Prostate gland (tissue), 2 donors: ENCODE results near the gene TCF7L2.

ENCODE experiments used
- CTCF ChIP-seq, 4 experiments: fragments of 200-600 bp in 2 of 4; fragments of 450-650 bp in 2 of 4; sonication (generic) in 2 of 4; IDR thresholded peaks; 1 replicate in 3 of 4; 2 replicates in 1 of 4; pipeline ENCODE4 v1.5.1; 2016 to 2019; ENCODE audit warnings: antibody characterized with exemption in 4 of 4, mild to moderate bottlenecking in 2 of 4, moderate library complexity in 2 of 4
- POLR2A ChIP-seq: fragments of 450-650 bp; IDR thresholded peaks from one replicate; pipeline ENCODE4 v1.6.1; 2016; ENCODE audit warnings: antibody characterized with exemption, mild to moderate bottlenecking

GRCh38 chr10:112964482-112964881 is 14.4 kb downstream of the TCF7L2 start:
- TF ChIP-seq CTCF (IDR thresholded peaks at IDR 0.05), result no peak
- TF ChIP-seq POLR2A, result no peak
